GM12892 (cell line): ENCODE results near the gene GUCA1C.

Experiments used
- POLR2A ChIP-seq: IDR thresholded peaks from 2 replicates; pipeline ENCODE4 v1.6.1; 2011; ENCODE audit warnings: low read depth, low read length, control low read depth
- POLR2AphosphoS5 ChIP-seq: IDR thresholded peaks from 2 replicates; pipeline ENCODE4 v1.6.1; 2011; ENCODE audit warnings: low read depth, low read length, control low read depth
- TAF1 ChIP-seq: IDR thresholded peaks from 2 replicates; pipeline ENCODE4 v1.6.1; 2011; ENCODE audit warnings: low read depth, mild to moderate bottlenecking, control low read depth, low read length, borderline replicate concordance

DNA sequence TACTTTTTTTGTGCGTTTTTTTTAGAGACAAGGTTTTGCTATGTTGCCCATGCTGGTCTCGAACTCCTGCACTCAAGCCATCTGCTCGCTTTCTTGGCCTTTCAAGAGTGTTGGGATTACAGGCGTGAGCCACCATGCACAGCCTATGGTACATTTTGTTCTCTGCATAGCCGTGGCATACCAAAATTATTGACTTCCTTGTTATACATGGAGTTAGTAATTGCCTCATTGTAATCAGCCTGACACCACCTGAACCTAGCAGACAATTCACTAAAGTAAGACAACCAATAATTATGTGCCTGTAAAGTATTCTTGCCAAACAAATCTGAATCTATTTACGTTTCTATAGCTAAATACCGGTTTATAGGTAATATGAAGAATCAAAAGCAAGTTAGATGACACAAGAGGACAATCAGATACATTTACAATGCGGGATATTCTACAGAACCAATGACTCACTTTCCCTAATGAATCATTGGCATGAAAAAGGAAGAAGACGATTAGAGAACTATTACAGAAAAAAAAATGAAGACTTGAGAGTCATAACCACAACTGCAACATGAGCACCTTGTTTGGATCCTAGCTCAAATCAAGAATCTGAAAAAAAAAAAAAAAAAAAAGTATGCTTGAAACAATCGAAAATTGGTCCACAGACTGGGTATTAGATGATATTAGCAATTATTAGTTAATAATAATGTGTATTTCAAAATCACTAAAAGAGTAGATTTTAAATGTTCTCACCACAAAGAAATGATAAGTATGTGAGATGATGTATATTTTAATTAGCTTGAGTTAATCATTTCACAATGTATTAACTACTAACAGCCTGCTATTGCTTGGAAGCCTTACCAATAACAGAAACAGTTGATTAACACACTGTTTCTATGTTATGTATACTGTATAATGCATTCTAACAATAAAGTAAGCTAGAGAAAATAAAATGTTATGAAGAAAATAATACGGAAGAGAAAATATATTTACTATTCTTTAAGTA, 7.1 kb downstream of the GUCA1C start:
- TF ChIP-seq TAF1, result no peak
- no peak for TF ChIP-seq POLR2A
- no peak for TF ChIP-seq POLR2AphosphoS5
